ENCODE results near the gene SLC22A2. TPM values are rescaled to one million over a fixed set of nuclear protein-coding genes. Genes with fewer than 3 reads are reported as not detected.

SLC22A2 gene
- total RNA-seq, 1 donor from 2014 or later: not detected

DNA sequence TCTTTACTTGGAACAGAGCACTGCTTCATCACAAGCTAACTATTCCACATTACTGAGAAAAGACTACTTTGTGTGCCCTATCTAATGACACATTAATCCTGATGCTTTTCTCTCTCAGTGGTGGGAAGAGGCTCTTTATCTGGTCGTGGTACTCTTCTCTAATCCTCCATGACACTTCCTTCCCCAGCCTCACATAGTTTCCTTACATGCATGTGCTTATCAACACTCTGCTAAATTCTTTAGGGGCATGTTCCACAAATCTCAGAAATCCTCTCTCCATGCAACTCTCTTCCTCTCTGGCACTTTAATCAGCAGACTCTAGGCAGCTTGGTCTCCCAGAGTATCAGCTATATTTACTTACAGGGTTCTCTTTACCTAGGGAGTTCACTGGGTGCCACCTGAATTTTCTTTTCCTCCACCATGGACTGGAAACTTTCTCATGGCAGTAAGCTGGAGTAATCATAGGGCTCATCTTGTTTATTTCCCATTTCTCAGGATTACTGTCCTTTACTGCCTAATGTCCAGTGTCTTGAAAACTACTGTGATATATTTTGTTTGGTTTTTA is 27.0 kb upstream of the SLC22A2 start:
- no peak for DNase-seq (ENCODE audit: low spot score in 2 of 2)
- no peaks in the 10 kb centered on the region for H3K36me3 ChIP-seq

DNA sequence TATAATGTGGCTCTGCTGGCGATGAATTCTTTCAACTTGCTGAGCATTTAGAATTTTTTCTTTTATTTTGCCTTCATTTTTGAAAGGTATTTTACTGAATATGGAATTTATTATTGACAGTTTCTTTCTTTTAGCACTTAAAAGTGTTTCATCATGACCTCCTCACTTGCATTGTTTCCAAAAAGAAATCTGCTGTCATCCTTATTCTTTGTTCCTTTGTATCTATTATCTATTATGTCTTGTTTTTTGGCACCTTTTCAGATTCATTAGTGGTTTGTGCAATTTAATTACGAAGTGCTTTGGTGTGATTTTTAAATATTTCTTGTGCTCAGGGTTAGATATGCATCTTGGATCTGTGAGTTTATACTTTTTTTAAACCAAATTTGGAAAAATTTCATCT is 26.0 kb upstream of the SLC22A2 start:
- Histone ChIP-seq H3K27ac (no peak overlapping the region), H3K4me3 (no peak overlapping the region), H3K4me1 (no peaks in the 10 kb centered on the region), H3K9me3 (no peaks in the 10 kb centered on the region), H3K27me3 (no peaks in the 10 kb centered on the region), H3K36me3 (no peaks in the 10 kb centered on the region)
- DNase-seq (ENCODE audit: low spot score in 2 of 2): no peak
- TF ChIP-seq, protein P1, sequence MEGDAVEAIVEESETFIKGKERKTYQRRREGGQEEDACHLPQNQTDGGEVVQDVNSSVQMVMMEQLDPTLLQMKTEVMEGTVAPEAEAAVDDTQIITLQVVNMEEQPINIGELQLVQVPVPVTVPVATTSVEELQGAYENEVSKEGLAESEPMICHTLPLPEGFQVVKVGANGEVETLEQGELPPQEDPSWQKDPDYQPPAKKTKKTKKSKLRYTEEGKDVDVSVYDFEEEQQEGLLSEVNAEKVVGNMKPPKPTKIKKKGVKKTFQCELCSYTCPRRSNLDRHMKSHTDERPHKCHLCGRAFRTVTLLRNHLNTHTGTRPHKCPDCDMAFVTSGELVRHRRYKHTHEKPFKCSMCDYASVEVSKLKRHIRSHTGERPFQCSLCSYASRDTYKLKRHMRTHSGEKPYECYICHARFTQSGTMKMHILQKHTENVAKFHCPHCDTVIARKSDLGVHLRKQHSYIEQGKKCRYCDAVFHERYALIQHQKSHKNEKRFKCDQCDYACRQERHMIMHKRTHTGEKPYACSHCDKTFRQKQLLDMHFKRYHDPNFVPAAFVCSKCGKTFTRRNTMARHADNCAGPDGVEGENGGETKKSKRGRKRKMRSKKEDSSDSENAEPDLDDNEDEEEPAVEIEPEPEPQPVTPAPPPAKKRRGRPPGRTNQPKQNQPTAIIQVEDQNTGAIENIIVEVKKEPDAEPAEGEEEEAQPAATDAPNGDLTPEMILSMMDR (IDR thresholded peaks at IDR 0.05): no peak
- intact Hi-C loops (cut with DNase I): no loop called here

More for the DNA sequence above, 27.0 kb upstream of the SLC22A2 start:
- intact Hi-C loops (cut with DNase I): no loop called here
- Histone ChIP-seq H3K4me1 (no peaks in the 10 kb centered on the region), H3K27me3 (no peaks in the 10 kb centered on the region), H3K4me3 (no peak overlapping the region), H3K27ac (no peak overlapping the region), H3K9me3 (no peaks in the 10 kb centered on the region)
- TF ChIP-seq, protein P1 (IDR thresholded peaks at IDR 0.05): no peak

DNA sequence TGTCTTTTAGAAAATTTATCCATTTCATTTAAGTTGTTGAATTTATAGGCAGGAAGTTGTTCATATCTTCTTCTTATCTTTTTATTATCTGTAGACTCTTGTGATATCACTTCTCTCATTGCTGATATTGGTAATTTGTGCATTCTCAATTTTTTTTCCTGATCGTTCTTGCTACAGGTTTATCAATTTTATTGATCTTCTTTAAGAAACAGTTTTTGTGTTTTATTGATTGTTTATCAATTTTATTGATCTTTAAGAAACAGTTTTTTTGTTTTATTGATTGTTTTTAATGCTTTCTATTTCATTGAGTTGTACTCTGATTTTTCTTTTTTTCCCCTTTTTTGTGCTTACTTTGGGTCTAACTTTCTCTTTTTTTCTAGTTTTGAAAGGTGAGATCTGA is 23.8 kb upstream of the SLC22A2 start:
- H3K27ac ChIP-seq: no peak overlapping the region
- H3K4me1 ChIP-seq: no peaks in the 10 kb centered on the region
- TF ChIP-seq, protein P1 (IDR thresholded peaks at IDR 0.05): no peak
- H3K36me3 ChIP-seq: no peaks in the 10 kb centered on the region
- DNase-seq (ENCODE audit: low spot score in 2 of 2): no peak
- H3K9me3 ChIP-seq: no peaks in the 10 kb centered on the region
- intact Hi-C loops (cut with DNase I): no loop called here
- no peaks in the 10 kb centered on the region for H3K27me3 ChIP-seq
- no peak overlapping the region for H3K4me3 ChIP-seq

DNA sequence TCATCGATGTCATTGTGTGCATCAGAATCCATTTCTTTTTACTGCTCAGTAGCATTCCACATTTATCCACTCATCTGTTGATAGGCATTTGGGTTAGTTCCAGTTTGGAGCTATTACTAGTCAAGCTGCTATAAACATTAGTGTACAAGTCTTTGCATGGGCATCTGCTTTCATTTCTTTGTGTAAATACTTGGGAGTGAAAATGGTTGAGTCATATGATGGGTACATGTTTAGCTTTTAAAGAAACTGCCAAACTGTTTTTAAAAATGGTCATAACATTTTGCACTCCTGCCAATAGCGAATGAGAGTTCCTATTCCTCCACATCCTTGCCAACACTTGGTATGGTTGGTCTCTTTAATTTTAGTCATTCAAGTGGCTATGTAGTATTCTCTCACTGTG is 21.2 kb upstream of the SLC22A2 start:
- no peaks in the 10 kb centered on the region for H3K36me3 ChIP-seq
- H3K27me3 ChIP-seq: no peaks in the 10 kb centered on the region
- TF ChIP-seq, protein P1 (IDR thresholded peaks at IDR 0.05): no peak
- intact Hi-C loops (cut with DNase I): no loop called here
- H3K9me3 ChIP-seq: no peaks in the 10 kb centered on the region
- DNase-seq (ENCODE audit: low spot score in 2 of 2): no peak
- H3K4me3 ChIP-seq: no peak overlapping the region
- no peak overlapping the region for H3K27ac ChIP-seq
- H3K4me1 ChIP-seq: no peaks in the 10 kb centered on the region

DNA sequence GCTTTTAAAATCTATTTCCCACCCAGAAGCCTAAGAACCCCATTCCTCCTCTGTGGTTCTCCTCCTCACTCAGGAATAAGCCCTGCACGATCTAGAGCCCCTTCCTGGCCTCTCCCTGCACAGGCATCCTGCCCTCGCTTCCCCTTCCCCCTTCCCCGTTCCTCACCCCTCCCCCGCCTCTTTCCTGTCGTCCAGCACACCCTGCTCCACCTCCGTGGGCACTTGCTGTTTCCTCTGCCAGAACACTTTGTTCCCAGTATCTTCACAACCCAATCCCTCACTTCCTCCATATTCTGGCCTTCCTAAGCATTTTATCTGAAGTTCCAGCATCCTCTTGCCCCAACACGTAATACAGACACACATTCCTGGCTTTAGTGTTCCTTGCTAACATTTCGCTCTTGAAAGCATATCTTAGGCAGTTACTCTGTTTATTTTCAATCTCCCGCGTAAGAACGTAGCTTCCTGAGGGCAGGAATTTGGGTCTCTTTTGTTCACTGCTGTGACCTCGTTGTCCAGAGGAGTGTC is 20.2 kb upstream of the SLC22A2 start:
- no peak for DNase-seq (ENCODE audit: low spot score in 2 of 2)
- no peak overlapping the region for H3K4me3 ChIP-seq
- intact Hi-C loops (cut with DNase I): no loop called here
- H3K27ac ChIP-seq: no peak overlapping the region
- no peaks in the 10 kb centered on the region for H3K9me3 ChIP-seq
- H3K4me1 ChIP-seq: no peaks in the 10 kb centered on the region
- no peaks in the 10 kb centered on the region for H3K27me3 ChIP-seq
- H3K36me3 ChIP-seq: no peaks in the 10 kb centered on the region
- TF ChIP-seq, protein P1 (IDR thresholded peaks at IDR 0.05): no peak

DNA sequence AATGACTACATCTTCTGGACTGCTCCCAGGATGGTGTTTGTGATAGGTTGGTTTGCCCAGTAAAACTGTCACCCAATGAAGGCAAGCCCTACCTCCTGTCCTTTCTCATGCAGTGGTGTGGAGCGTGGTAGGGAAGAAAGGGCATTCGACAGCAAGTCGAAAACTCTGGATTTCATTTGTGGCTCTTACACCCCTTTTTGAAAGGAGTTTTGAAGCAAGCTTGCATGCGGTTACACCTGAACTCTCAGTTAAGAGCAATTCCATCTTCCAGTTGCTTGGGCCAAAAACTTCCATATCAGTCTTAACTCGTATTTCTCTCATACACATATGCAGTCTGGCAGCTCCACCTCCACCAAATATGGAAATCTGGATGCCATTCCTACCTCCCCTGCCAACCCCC is 19.7 kb upstream of the SLC22A2 start:
- TF ChIP-seq, protein P1 (IDR thresholded peaks at IDR 0.05): no peak
- intact Hi-C loops (cut with DNase I): no loop called here

More for the DNA sequence above, 19.7 kb upstream of the SLC22A2 start:
- Histone ChIP-seq H3K27ac (no peak overlapping the region), H3K4me3 (no peak overlapping the region), H3K9me3 (no peaks in the 10 kb centered on the region), H3K4me1 (no peaks in the 10 kb centered on the region), H3K36me3 (no peaks in the 10 kb centered on the region), H3K27me3 (no peaks in the 10 kb centered on the region)
- no peak for DNase-seq (ENCODE audit: low spot score in 2 of 2)
